Suprapubic skin (tissue), 4 donors: Measurements from ENCODE around the gene RNF125. TPM values are rescaled to one million over a fixed set of nuclear protein-coding genes. Genes with fewer than 3 reads are reported as not detected.

ENCODE experiments used
- DNase-seq, 2 donors: peaks; one replicate each; pipeline ENCODE4 v3.0.0-alpha.2; 2019; ENCODE audit warnings: low spot score in 2 of 2
- H3K27ac ChIP-seq: fragments of 200-600 bp; sonication (generic); one replicate; pipeline ENCODE4 v1.5.1; 2019
- H3K27me3 ChIP-seq: fragments of 200-600 bp; sonication (generic); one replicate; pipeline ENCODE4 v1.5.1; 2019
- H3K36me3 ChIP-seq: fragments of 200-600 bp; sonication (generic); one replicate; pipeline ENCODE4 v1.5.1; 2019
- H3K4me1 ChIP-seq: fragments of 200-600 bp; sonication (generic); one replicate; pipeline ENCODE4 v1.5.1; 2019
- H3K4me3 ChIP-seq: fragments of 200-600 bp; sonication (generic); one replicate; pipeline ENCODE4 v1.5.1; 2019; ENCODE audit warnings: mild to moderate bottlenecking
- H3K9me3 ChIP-seq: fragments of 200-600 bp; sonication (generic); one replicate; pipeline ENCODE4 v1.5.1; 2019
- CTCF ChIP-seq, 2 donors: fragments of 200-600 bp in 1 of 2; fragments of 450-650 bp in 1 of 2; sonication (generic) in 1 of 2; IDR thresholded peaks; one replicate each; pipeline ENCODE4 v1.5.1; 2016 to 2019; ENCODE audit warnings: antibody characterized with exemption in 2 of 2, mild to moderate bottlenecking in 1 of 2, moderate library complexity in 1 of 2
- EP300 ChIP-seq: sonication (generic); formaldehyde crosslinking; IDR thresholded peaks from one replicate; pipeline ENCODE4 v1.6.1; 2017; ENCODE audit warnings: antibody characterized with exemption
- POLR2A ChIP-seq, 2 donors: fragments of 450-650 bp; IDR thresholded peaks; one replicate each; pipeline ENCODE4 v1.6.1; 2017; ENCODE audit warnings: antibody characterized with exemption in 2 of 2, mild to moderate bottlenecking in 2 of 2, moderate library complexity in 2 of 2
- POLR2AphosphoS5 ChIP-seq, 3 donors: sonication (generic); formaldehyde crosslinking; IDR thresholded peaks; one replicate each; pipeline ENCODE4 v1.6.1; 2017; ENCODE audit warnings: antibody characterized with exemption in 3 of 3
- WGBS: methylation state at CpG from one replicate; pipeline ENCODE4 v1.1.5; 2018; 5-methylcytosine and 5-hydroxymethylcytosine counted together
- total RNA-seq, 4 donors: library from RNA; depleted of rRNA; stranded (reverse); fragments of >200 nt; gene quantifications; one replicate each; pipeline ENCODE4 v1.1.0, GENCODE V29; 2016

Gene RNF125
- total RNA-seq, 4 donors from 2014 or later = 5.7 to 13.4 (median 11.2) TPM

DNA sequence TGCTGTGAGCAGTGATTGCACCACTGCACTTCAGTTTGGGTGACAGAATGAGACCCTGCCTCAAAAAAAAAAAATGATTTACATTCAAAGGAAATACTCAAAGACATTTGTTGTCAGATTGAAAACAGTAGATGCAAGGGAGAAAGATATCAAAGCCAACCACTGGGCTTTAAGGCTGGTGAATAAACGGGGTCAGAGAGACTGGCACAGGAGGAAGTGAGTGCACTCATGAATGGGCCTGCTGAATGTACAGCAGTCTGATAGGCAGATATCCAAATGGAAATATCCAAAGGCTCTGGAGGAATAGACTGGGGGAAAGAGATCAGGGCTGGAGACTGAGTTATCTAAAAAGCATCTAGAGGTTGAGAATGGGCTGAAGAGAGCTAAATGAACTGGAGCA, 10.9 kb downstream of the RNF125 start:
- Histone ChIP-seq H3K36me3 (no peaks in the 10 kb centered on the region), H3K4me3 (no peak overlapping the region), H3K27ac (no peak overlapping the region), H3K27me3 (no peaks in the 10 kb centered on the region), H3K4me1 (no peaks in the 10 kb centered on the region), H3K9me3 (no peaks in the 10 kb centered on the region)
- TF ChIP-seq CTCF (IDR thresholded peaks at IDR 0.05) (no peak), POLR2A (IDR thresholded peaks at IDR 0.05) (no peak), POLR2AphosphoS5 (IDR thresholded peaks at IDR 0.05) (no peak), EP300 (no peak)
- DNase-seq = no peak
- 44% methylated on average over 1 of the region's 1 CpG for WGBS

GRCh38 chr18:32032609-32033008, 14.0 kb downstream of the RNF125 start:
- Histone ChIP-seq H3K36me3 (peaks cover 4% of the 10 kb centered on the region), H3K9me3 (no peaks in the 10 kb centered on the region), H3K4me1 (no peaks in the 10 kb centered on the region), H3K4me3 (no peak overlapping the region), H3K27ac (no peak overlapping the region), H3K27me3 (no peaks in the 10 kb centered on the region)
- 95% methylated on average over 9 of the region's 9 CpGs for whole genome bisulfite sequencing
- no peak for DNase-seq
- TF ChIP-seq EP300 (no peak), POLR2AphosphoS5 (IDR thresholded peaks at IDR 0.05) (no peak), POLR2A (IDR thresholded peaks at IDR 0.05) (no peak), CTCF (IDR thresholded peaks at IDR 0.05) (no peak)

GRCh38 chr18:32036506-32037180, 18.0 kb downstream of the RNF125 start:
- Histone ChIP-seq H3K27me3 (no peaks in the 10 kb centered on the region), H3K4me1 (no peaks in the 10 kb centered on the region), H3K9me3 (no peaks in the 10 kb centered on the region), H3K27ac (no peak overlapping the region), H3K36me3 (peaks cover 17% of the 10 kb centered on the region), H3K4me3 (no peak overlapping the region)
- 93% methylated on average over 5 of the region's 5 CpGs for WGBS
- TF ChIP-seq POLR2A (IDR thresholded peaks at IDR 0.05) (no peak), POLR2AphosphoS5 (IDR thresholded peaks at IDR 0.05) (no peak), EP300 (no peak), CTCF (IDR thresholded peaks at IDR 0.05) (no peak)
- DNase-seq = no peak

DNA sequence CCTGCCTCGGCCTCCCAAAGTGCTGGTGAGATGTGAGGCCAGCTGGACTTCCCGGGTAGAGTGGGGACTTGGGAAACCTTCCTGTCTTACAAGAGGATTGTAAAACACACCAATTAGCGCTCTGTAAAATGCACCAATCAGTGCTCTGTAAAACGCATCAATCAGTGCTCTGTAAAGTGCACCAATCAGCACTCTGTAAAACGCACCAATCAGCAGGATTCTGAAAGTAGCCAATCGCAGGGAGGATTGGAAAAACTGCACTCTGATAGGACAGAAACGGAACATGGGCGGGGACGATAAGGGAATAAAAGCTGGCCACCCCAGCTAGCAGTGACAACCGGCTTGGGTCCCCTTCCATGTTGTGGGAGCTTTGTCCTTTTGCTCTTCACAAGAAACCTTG, 19.0 kb downstream of the RNF125 start:
- H3K36me3 ChIP-seq = peaks cover 17% of the 10 kb centered on the region

More for the DNA sequence above, 19.0 kb downstream of the RNF125 start:
- WGBS = 94% methylated on average over 10 of the region's 10 CpGs
- Histone ChIP-seq H3K4me1 (no peaks in the 10 kb centered on the region), H3K27ac (no peak overlapping the region), H3K27me3 (no peaks in the 10 kb centered on the region), H3K9me3 (no peaks in the 10 kb centered on the region), H3K4me3 (no peak overlapping the region)
- TF ChIP-seq POLR2A (IDR thresholded peaks at IDR 0.05) (no peak), CTCF (IDR thresholded peaks at IDR 0.05) (no peak), POLR2AphosphoS5 (IDR thresholded peaks at IDR 0.05) (no peak), EP300 (no peak)
- DNase-seq = no peak
